NCI-H2081 (cell line): Measurements from ENCODE around the gene PCDH9.
"Not testable (repeated sequence)": the region's sequence is repeated elsewhere in the genome, so short reads cannot be mapped to it uniquely, and the experiment has no call there.

Experiments
- DNase-seq, 2 experiments: peaks; one replicate each; lab custom pipeline; 2025; lab: John Stamatoyannopoulos, UW

Gene PCDH9

GRCh38 chr13:66265371-66265770 lies 964.8 kb downstream of the PCDH9 start:
- DNase-seq: no peak

GRCh38 chr13:66264971-66265370 lies 965.2 kb downstream of the PCDH9 start:
- DNase-seq: no peak

- no peak for DNase-seq
Measured at GRCh38 chr13:66262330-66262729, 967.8 kb downstream of the PCDH9 start.

- DNase-seq: not testable (repeated sequence)
Measured at GRCh38 chr13:66259426-66259825, 970.7 kb downstream of the PCDH9 start.
